Measurements from ENCODE around the gene ZNF296.
"Not testable (repeated sequence)": the region's sequence is repeated elsewhere in the genome, so short reads cannot be mapped to it uniquely, and the experiment has no call there.

DNA sequence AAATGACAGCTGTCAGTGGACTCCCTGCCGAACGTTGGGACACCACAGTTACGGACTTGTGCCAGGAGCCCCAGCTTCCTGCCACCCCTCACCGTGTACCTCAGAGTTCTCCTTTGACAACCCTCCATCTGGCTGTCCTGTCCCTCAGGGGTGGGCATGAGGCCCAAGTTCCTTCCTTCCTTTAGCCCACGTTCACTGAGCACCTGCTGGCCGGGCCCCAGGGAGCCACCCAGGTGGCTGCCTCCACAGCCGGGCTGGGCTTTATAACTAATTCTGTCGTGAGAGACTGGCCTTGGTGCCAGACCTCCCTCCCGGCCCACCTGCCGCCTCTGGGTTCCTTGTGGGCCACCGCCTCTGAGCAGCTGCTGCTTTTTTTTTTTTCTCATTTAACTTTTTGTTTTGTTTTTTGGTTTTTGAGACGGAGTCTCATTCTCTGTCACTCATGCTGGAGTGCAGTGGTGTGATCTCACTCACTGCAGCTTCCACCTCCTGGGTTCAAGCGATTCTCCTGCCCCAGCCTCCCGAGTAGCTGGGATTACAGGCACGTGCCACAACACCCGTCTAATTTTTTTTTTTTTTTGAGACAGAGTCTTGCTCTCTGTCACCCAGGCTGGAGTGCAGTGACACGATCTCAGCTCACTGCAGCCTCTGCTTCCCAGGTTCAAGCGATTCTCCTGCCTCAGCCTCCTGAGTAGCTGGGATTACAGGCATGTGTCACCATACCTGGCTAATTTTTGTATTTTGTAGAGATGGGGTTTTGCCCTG lies 42.5 kb upstream of the ZNF296 start:
- TF ChIP-seq, protein P1, sequence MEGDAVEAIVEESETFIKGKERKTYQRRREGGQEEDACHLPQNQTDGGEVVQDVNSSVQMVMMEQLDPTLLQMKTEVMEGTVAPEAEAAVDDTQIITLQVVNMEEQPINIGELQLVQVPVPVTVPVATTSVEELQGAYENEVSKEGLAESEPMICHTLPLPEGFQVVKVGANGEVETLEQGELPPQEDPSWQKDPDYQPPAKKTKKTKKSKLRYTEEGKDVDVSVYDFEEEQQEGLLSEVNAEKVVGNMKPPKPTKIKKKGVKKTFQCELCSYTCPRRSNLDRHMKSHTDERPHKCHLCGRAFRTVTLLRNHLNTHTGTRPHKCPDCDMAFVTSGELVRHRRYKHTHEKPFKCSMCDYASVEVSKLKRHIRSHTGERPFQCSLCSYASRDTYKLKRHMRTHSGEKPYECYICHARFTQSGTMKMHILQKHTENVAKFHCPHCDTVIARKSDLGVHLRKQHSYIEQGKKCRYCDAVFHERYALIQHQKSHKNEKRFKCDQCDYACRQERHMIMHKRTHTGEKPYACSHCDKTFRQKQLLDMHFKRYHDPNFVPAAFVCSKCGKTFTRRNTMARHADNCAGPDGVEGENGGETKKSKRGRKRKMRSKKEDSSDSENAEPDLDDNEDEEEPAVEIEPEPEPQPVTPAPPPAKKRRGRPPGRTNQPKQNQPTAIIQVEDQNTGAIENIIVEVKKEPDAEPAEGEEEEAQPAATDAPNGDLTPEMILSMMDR (conservative IDR thresholded peaks at IDR 0.05; ENCODE audit: low read depth in 2 of 2), result not testable (repeated sequence)
- TF ChIP-seq POLR2AphosphoS5 (IDR thresholded peaks at IDR 0.05; ENCODE audit: low read depth); EZH2phosphoT487 (IDR thresholded peaks at IDR 0.05; ENCODE audit: unreplicated experiment); EZH2 (IDR thresholded peaks at IDR 0.05; ENCODE audit: low read depth, unreplicated experiment); ZNF114 (CRISPR knock-in tag; IDR thresholded peaks at IDR 0.05): not testable (repeated sequence)
- TF ChIP-seq, protein P2, sequence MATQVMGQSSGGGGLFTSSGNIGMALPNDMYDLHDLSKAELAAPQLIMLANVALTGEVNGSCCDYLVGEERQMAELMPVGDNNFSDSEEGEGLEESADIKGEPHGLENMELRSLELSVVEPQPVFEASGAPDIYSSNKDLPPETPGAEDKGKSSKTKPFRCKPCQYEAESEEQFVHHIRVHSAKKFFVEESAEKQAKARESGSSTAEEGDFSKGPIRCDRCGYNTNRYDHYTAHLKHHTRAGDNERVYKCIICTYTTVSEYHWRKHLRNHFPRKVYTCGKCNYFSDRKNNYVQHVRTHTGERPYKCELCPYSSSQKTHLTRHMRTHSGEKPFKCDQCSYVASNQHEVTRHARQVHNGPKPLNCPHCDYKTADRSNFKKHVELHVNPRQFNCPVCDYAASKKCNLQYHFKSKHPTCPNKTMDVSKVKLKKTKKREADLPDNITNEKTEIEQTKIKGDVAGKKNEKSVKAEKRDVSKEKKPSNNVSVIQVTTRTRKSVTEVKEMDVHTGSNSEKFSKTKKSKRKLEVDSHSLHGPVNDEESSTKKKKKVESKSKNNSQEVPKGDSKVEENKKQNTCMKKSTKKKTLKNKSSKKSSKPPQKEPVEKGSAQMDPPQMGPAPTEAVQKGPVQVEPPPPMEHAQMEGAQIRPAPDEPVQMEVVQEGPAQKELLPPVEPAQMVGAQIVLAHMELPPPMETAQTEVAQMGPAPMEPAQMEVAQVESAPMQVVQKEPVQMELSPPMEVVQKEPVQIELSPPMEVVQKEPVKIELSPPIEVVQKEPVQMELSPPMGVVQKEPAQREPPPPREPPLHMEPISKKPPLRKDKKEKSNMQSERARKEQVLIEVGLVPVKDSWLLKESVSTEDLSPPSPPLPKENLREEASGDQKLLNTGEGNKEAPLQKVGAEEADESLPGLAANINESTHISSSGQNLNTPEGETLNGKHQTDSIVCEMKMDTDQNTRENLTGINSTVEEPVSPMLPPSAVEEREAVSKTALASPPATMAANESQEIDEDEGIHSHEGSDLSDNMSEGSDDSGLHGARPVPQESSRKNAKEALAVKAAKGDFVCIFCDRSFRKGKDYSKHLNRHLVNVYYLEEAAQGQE (IDR thresholded peaks at IDR 0.05; ENCODE audit: unreplicated experiment), result not testable (repeated sequence)
- TF ChIP-seq, protein P3, sequence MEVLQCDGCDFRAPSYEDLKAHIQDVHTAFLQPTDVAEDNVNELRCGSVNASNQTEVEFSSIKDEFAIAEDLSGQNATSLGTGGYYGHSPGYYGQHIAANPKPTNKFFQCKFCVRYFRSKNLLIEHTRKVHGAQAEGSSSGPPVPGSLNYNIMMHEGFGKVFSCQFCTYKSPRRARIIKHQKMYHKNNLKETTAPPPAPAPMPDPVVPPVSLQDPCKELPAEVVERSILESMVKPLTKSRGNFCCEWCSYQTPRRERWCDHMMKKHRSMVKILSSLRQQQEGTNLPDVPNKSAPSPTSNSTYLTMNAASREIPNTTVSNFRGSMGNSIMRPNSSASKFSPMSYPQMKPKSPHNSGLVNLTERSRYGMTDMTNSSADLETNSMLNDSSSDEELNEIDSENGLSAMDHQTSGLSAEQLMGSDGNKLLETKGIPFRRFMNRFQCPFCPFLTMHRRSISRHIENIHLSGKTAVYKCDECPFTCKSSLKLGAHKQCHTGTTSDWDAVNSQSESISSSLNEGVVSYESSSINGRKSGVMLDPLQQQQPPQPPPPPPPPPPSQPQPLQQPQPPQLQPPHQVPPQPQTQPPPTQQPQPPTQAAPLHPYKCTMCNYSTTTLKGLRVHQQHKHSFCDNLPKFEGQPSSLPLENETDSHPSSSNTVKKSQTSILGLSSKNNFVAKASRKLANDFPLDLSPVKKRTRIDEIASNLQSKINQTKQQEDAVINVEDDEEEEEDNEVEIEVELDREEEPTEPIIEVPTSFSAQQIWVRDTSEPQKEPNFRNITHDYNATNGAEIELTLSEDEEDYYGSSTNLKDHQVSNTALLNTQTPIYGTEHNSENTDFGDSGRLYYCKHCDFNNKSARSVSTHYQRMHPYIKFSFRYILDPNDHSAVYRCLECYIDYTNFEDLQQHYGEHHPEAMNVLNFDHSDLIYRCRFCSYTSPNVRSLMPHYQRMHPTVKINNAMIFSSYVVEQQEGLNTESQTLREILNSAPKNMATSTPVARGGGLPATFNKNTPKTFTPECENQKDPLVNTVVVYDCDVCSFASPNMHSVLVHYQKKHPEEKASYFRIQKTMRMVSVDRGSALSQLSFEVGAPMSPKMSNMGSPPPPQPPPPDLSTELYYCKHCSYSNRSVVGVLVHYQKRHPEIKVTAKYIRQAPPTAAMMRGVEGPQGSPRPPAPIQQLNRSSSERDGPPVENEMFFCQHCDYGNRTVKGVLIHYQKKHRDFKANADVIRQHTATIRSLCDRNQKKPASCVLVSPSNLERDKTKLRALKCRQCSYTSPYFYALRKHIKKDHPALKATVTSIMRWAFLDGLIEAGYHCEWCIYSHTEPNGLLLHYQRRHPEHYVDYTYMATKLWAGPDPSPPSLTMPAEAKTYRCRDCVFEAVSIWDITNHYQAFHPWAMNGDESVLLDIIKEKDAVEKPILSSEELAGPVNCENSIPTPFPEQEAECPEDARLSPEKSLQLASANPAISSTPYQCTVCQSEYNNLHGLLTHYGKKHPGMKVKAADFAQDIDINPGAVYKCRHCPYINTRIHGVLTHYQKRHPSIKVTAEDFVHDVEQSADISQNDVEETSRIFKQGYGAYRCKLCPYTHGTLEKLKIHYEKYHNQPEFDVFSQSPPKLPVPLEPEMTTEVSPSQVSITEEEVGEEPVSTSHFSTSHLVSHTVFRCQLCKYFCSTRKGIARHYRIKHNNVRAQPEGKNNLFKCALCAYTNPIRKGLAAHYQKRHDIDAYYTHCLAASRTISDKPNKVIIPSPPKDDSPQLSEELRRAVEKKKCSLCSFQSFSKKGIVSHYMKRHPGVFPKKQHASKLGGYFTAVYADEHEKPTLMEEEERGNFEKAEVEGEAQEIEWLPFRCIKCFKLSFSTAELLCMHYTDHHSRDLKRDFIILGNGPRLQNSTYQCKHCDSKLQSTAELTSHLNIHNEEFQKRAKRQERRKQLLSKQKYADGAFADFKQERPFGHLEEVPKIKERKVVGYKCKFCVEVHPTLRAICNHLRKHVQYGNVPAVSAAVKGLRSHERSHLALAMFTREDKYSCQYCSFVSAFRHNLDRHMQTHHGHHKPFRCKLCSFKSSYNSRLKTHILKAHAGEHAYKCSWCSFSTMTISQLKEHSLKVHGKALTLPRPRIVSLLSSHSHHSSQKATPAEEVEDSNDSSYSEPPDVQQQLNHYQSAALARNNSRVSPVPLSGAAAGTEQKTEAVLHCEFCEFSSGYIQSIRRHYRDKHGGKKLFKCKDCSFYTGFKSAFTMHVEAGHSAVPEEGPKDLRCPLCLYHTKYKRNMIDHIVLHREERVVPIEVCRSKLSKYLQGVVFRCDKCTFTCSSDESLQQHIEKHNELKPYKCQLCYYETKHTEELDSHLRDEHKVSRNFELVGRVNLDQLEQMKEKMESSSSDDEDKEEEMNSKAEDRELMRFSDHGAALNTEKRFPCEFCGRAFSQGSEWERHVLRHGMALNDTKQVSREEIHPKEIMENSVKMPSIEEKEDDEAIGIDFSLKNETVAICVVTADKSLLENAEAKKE (CRISPR knock-in tag; IDR thresholded peaks at IDR 0.05), result not testable (repeated sequence)

Data from GM23338 (cell line).